T-cell (primary cell): ENCODE results near the gene SLC8B1. TPM values are rescaled to one million over a fixed set of nuclear protein-coding genes. Genes with fewer than 3 reads are reported as not detected.

Experiments used
- ATAC-seq, 4 experiments: fragments of 200-7000 bp in 3 of 4; fragments of 150-1000 bp in 1 of 4; cut with Tn5 transposase; replicated peaks in 1 of 4; 1 replicate in 3 of 4; 2 replicates in 1 of 4; pipeline ENCODE4 v1.10.0; 2021; ENCODE audit warnings: moderate library complexity in 3 of 4, mild to moderate bottlenecking in 2 of 4, moderate number of reproducible peaks in 1 of 4
- CTCF ChIA-PET, 2 donors: fragments of 300-600 bp; sonication (Branson Sonifier 250); formaldehyde crosslinking; loops; one replicate each; lab custom pipeline; 2022; ENCODE audit warnings: antibody characterized with exemption in 2 of 2; lab: Charles Lee
- POLR2A ChIA-PET, 2 donors: fragments of 300-600 bp; sonication (Branson Sonifier 250); formaldehyde crosslinking; loops; one replicate each; lab custom pipeline; 2022; ENCODE audit warnings: antibody characterized with exemption in 2 of 2; lab: Charles Lee
- DNase-seq, 35 experiments: peaks; one replicate each; pipeline versions ENCODE4 v3.0.0 to v3.0.0-alpha.2; 2013 to 2023
- H3K27ac ChIP-seq: one replicate; pipeline ENCODE4 v1.5.1; 2013; ENCODE audit warnings: low read length
- H3K27me3 ChIP-seq, 2 experiments: replicated peaks in 1 of 2; 1 replicate in 1 of 2; 2 replicates in 1 of 2; pipeline versions ENCODE4 v1.6.1 to v1.7.0; 2013; ENCODE audit warnings: low read length in 1 of 2, mixed read lengths in 1 of 2; ENCODE audit not compliant: control insufficient read depth in 2 of 2, insufficient read depth in 2 of 2; ENCODE audit errors: extremely low read depth in 1 of 2
- H3K36me3 ChIP-seq, 2 donors: 1 replicate in 1 of 2; 2 replicates in 1 of 2; pipeline versions ENCODE4 v1.6.1 to v1.7.0; 2013; ENCODE audit warnings: low read length in 1 of 2; ENCODE audit not compliant: control insufficient read depth in 2 of 2, insufficient read depth in 1 of 2; ENCODE audit errors: extremely low read depth in 1 of 2
- H3K4me1 ChIP-seq, 2 experiments: 1 replicate in 1 of 2; 2 replicates in 1 of 2; pipeline versions ENCODE4 v1.6.1 to v1.7.0; 2013; ENCODE audit warnings: low read length in 2 of 2, mixed read lengths in 1 of 2; ENCODE audit not compliant: insufficient read depth in 2 of 2, control insufficient read depth in 1 of 2; ENCODE audit errors: extremely low read depth in 1 of 2
- H3K4me3 ChIP-seq, 2 donors: 1 replicate in 1 of 2; 2 replicates in 1 of 2; pipeline versions ENCODE4 v1.5.1 to v1.7.0; 2013; ENCODE audit warnings: mild to moderate bottlenecking in 2 of 2, low read length in 1 of 2, moderate library complexity in 1 of 2; ENCODE audit not compliant: control insufficient read depth in 1 of 2; ENCODE audit errors: extremely low read depth in 1 of 2
- H3K9me3 ChIP-seq: 2 replicates; pipeline ENCODE4 v1.7.0; 2013
- H3K27ac Mint-ChIP-seq, 2 donors: one replicate each; pipeline ENCODE4 v1.8.0; 2020 to 2021; ENCODE audit warnings: mild to moderate bottlenecking in 2 of 2, mixed read lengths in 2 of 2
- H3K27me3 Mint-ChIP-seq, 2 donors: one replicate each; pipeline ENCODE4 v1.8.0; 2021 to 2022; ENCODE audit warnings: mixed read lengths in 2 of 2
- H3K36me3 Mint-ChIP-seq: one replicate; pipeline ENCODE4 v1.8.0; 2021; ENCODE audit warnings: mixed read lengths
- H3K4me1 Mint-ChIP-seq, 3 donors: one replicate each; pipeline ENCODE4 v1.8.0; 2020 to 2022; ENCODE audit warnings: mixed read lengths in 3 of 3, mild to moderate bottlenecking in 1 of 3
- H3K4me3 Mint-ChIP-seq, 3 donors: one replicate each; pipeline ENCODE4 v1.8.0; 2020 to 2022; ENCODE audit warnings: mild to moderate bottlenecking in 3 of 3, mixed read lengths in 3 of 3, moderate library complexity in 3 of 3
- H3K9me3 Mint-ChIP-seq, 3 donors: one replicate each; pipeline ENCODE4 v1.8.0; 2020 to 2022; ENCODE audit warnings: mixed read lengths in 3 of 3
- WGBS: methylation state at CpG from one replicate; pipeline ENCODE4 v1.1.5; 2013; ENCODE audit warnings: missing lambda C conversion rate; ENCODE audit not compliant: insufficient coverage; 5-methylcytosine and 5-hydroxymethylcytosine counted together
- total RNA-seq, 35 experiments: library from RNA in 6 of 35; stranded (reverse) in 6 of 35; fragments of 120-200 nt in 1 of 35; gene quantifications; one replicate each; pipeline versions ENCODE4 v1.2.1 to v1.2.4 and lab custom pipeline; 2013 to 2026

SLC8B1 gene
- total RNA-seq, 5 donors from 2014 or later (not counting 1 experiment from before 2014, with no cell fraction given) = 76.7 to 120 (median 102) TPM

DNA sequence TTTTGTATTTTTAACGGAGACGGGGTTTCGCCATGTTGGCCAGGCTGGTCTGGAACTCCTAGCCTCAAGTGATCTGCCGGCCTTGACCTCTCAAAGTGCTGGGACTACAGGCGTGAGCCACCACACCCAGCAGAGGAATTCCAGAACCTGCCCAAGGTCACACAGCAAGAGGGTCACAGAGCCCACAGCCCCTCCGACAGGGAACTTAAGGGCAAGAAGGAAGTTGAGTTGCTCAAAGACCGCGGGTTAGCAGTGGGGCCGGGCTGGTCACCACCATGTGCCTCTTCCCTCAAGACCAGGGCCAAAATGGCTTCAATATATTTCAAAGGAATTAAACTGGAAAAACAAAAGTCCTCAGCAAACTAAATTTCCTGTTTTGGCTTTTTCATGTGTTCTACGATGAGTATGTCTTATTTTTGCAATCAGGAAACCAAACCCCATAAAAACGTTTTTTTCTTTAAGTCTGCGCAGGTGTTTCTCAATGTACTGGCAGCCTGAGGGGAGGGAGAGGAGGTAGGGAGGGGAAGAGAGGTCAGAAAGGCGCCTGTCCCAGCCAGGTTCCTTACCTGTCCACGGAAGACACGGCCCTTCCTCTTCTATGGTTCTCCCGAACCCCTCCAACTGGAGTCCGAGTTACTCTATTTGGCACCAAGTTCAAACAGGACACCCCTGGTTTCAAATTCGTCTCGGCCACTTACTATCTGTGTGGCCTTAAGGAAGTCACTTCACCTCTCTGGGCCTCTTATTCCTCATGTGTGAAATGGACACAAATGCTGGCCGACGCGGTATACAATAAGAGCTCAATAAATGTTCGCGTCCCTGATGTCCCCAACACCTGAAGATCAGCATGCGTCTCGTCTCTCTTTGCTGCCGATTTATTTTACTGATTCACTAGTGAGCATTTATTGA is 778 bp downstream of the SLC8B1 start:
- Histone ChIP-seq H3K27ac (no peak overlapping the region), H3K36me3 (peaks cover 6 to 34% of the 10 kb centered on the region in 2 donors), H3K4me1 (peaks cover 8 to 35% of the 10 kb centered on the region in 2 experiments), H3K4me3 (peak overlapping the region; percentile 92 to 93), H3K9me3 (no peaks in the 10 kb centered on the region), H3K27me3 (peaks cover 0 to 10% of the 10 kb centered on the region in 2 experiments)
- H3K4me3 Mint-ChIP-seq = peak overlapping the region; percentile 91 to 97 (median 96)
- peaks cover 0 to 4% of the 10 kb centered on the region in 2 donors for H3K27me3 Mint-ChIP-seq
- WGBS = 15% methylated on average over 19 of the region's 27 CpGs
- CTCF ChIA-PET = interaction anchor here (0.6 to 1.1 kb wide), 2 partner anchors 145 to 356 kb away, joined by 4 to 7 read pairs; partner anchors contain the start of gene OAS2 (in 1 of the 2)
- H3K36me3 Mint-ChIP-seq = peaks cover 31% of the 10 kb centered on the region
- ATAC-seq (peak; percentile 12 to 38 (median 34)), DNase-seq (peak in 18 of 35 experiments; percentile 3 to 43 (median 17))
- H3K4me1 Mint-ChIP-seq = peaks cover 49 to 52% (median 51%) of the 10 kb centered on the region in 3 donors
- peak overlapping the region; percentile 77 to 89 for H3K27ac Mint-ChIP-seq
- H3K9me3 Mint-ChIP-seq = no peaks in the 10 kb centered on the region
- POLR2A ChIA-PET = interaction anchor here in 1 of 2 donors (0.6 kb wide), 1 partner anchor 72 kb away, joined by 4 read pairs; no protein-coding TSS in a partner anchor

DNA sequence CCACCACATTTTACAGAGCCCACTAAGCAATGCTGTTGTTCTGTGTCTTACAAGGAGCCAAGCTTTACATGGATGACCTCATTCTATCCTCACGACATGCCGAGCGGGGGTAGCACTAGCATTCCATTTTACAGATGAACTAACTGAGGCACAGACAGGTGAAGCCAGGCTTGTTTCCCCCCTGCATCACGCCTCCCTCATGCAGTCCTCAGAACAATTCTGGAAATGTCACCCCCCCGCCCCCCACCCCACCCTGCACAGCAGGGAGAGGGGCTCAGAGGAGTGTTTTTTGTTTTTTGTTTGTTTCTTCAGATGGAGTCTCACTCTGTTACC is 1.5 kb downstream of the SLC8B1 start:
- ChIA-PET POLR2A (interaction anchor here in 1 of 2 donors (0.5 to 0.6 kb wide), 2 partner anchors 32 to 68 kb away, joined by 3 to 4 read pairs; no protein-coding TSS in a partner anchor), CTCF (no interaction called here)
- H3K27ac ChIP-seq = no peak overlapping the region
- no peak for ATAC-seq
- 93% methylated on average over 3 of the region's 5 CpGs for WGBS
- peaks cover 8 to 35% of the 10 kb centered on the region in 2 experiments for H3K4me1 ChIP-seq
- no peaks in the 10 kb centered on the region for H3K9me3 ChIP-seq
- H3K27me3 ChIP-seq = peaks cover 0 to 10% of the 10 kb centered on the region in 2 experiments
- H3K9me3 Mint-ChIP-seq = no peaks in the 10 kb centered on the region
- peaks cover 0 to 4% of the 10 kb centered on the region in 2 donors for H3K27me3 Mint-ChIP-seq
- peak overlapping the region; percentile 92 to 93 for H3K4me3 ChIP-seq
- peaks cover 13 to 36% of the 10 kb centered on the region in 2 donors for H3K36me3 ChIP-seq
- H3K36me3 Mint-ChIP-seq = peaks cover 32% of the 10 kb centered on the region
- H3K4me1 Mint-ChIP-seq = peaks cover 55 to 59% (median 58%) of the 10 kb centered on the region in 3 donors
- no peak for DNase-seq
- peak overlapping the region; percentile 77 to 89 for H3K27ac Mint-ChIP-seq
- peak overlapping the region; percentile 91 to 97 (median 96) for H3K4me3 Mint-ChIP-seq

DNA sequence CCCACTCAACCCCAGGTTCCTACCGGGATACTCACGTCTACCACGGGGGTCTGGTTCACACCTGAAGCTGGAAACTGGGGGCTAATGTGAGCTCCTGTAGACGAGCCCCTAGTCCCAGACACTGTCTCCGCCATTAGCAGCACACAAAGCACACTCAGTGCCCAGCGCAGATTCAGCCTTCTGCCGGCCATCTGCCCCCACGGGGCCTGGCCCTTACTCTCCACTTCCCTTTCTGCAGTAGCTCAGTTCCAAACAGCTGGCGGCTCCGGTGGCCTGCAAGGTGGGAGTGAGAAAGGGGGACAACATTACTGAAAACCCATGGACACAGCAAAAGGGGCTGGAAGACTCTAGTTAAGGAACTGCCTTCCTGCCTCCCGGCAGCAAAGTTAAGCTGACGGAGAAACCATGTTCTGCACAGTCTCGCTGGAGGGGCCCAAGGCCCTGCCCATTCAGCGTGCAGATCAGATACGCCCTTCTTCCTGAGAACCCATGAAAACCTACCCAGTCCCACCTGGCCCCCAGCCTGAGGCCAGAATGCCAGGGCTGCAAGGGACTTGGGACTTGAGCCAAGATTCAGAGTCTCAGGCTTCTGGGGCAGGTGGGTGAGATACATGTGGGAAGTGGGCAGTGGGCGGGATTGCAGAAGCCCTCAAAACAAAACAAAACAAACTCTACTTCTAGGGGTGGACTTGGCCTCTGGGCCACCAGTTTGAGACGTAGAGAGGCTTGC is 2.1 kb downstream of the SLC8B1 start:
- peak overlapping the region; percentile 35 to 92 for H3K4me3 ChIP-seq
- POLR2A ChIA-PET = interaction anchor here in 1 of 2 donors (0.5 to 0.6 kb wide), 2 partner anchors 31 to 68 kb away, joined by 3 to 4 read pairs; no protein-coding TSS in a partner anchor
- CTCF ChIA-PET = no interaction called here

DNA sequence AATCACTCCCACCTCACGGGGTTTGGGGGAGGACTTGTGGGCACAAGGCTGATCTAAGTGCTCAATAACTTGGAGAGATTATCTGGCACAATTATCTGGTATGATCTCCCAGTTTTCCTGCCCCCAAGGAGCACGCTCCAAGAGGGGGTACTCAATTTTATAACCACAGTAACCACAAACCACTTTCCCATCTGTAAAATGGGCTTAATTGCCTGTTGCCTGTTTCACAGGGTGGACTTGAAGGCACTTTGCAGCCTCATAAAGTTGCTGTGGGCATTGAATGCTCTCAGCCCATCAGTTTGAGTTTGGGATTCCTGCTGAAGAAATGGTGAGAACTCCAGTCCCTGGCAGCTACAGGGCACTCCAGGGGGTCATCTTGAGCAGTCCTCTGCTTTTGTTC is 4.4 kb downstream of the SLC8B1 start:
- no peak overlapping the region for H3K27ac ChIP-seq
- no peaks in the 10 kb centered on the region for H3K9me3 Mint-ChIP-seq
- ChIA-PET POLR2A (no interaction called here), CTCF (interaction anchor here in 1 of 2 donors (0.6 kb wide), 1 partner anchor 136 kb away, joined by 7 read pairs; no protein-coding TSS in a partner anchor)
- H3K4me1 ChIP-seq = peaks cover 8 to 37% of the 10 kb centered on the region in 2 experiments
- DNase-seq = no peak
- H3K4me3 Mint-ChIP-seq = no peak overlapping the region
- no peaks in the 10 kb centered on the region for H3K27me3 ChIP-seq
- peaks cover 39% of the 10 kb centered on the region for H3K36me3 Mint-ChIP-seq
- peaks cover 17 to 36% of the 10 kb centered on the region in 2 donors for H3K36me3 ChIP-seq
- H3K27me3 Mint-ChIP-seq = no peaks in the 10 kb centered on the region
- ATAC-seq = no peak
- WGBS = no CpG with 5 or more reads among the region's 2 CpGs
- peak overlapping the region in 1 of 2 donors; percentile 39 for H3K27ac Mint-ChIP-seq
- H3K4me3 ChIP-seq = no peak overlapping the region
- H3K4me1 Mint-ChIP-seq = peaks cover 62 to 71% (median 64%) of the 10 kb centered on the region in 3 donors
- H3K9me3 ChIP-seq = no peaks in the 10 kb centered on the region

More for the DNA sequence above, 2.1 kb downstream of the SLC8B1 start:
- peaks cover 58 to 63% (median 62%) of the 10 kb centered on the region in 3 donors for H3K4me1 Mint-ChIP-seq
- 92% methylated on average over 11 of the region's 17 CpGs for WGBS
- Histone ChIP-seq H3K27me3 (peaks cover 0 to 10% of the 10 kb centered on the region in 2 experiments), H3K36me3 (peaks cover 13 to 36% of the 10 kb centered on the region in 2 donors), H3K9me3 (no peaks in the 10 kb centered on the region), H3K4me1 (peaks cover 8 to 35% of the 10 kb centered on the region in 2 experiments), H3K27ac (no peak overlapping the region)
- H3K9me3 Mint-ChIP-seq = no peaks in the 10 kb centered on the region
- H3K27ac Mint-ChIP-seq = peak overlapping the region; percentile 30 to 77
- DNase-seq (no peak), ATAC-seq (no peak)
- H3K4me3 Mint-ChIP-seq = peak overlapping the region; percentile 91 to 97 (median 96)
- H3K27me3 Mint-ChIP-seq = peaks cover 0 to 4% of the 10 kb centered on the region in 2 donors
- peaks cover 35% of the 10 kb centered on the region for H3K36me3 Mint-ChIP-seq

DNA sequence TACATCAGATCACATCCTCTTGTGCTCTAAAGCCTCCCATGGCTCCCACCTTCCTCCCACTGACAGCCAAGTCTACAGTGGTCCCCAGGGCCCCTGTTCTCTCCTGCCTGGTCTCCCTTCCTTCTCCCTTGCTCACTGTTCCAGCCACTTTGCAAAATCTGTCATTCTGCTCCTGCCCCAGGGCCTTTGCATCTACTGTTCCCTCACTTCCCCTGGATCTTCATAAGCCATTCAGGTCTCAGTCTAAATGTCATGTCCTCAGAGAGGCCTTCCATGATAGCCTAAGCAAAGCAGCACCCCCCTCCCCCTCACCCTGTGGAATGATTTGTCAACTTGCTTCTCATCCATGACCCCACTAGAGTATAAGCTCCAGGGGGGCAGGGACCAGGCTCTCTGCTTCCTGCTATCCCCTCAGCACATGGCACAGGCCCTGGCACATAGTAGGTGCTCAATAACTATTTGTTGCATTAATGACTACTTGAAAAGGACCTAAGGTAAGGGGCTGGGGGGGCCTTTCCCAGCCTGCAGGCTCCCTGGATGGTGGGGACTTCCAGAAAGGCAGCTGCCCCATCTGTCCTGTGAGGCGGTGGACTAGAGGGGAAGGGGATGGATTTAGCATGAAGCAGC is 5.0 kb downstream of the SLC8B1 start:
- peaks cover 5 to 32% of the 10 kb centered on the region in 2 experiments for H3K4me1 ChIP-seq
- no peak overlapping the region for H3K4me3 ChIP-seq
- WGBS = no CpG with 5 or more reads among the region's 1 CpG
- Mint-ChIP-seq H3K4me3 (peak overlapping the region in 1 of 3 donors; percentile 3), H3K27ac (peak overlapping the region; percentile 25 to 70), H3K4me1 (peaks cover 63 to 67% (median 65%) of the 10 kb centered on the region in 3 donors), H3K27me3 (no peaks in the 10 kb centered on the region), H3K36me3 (peaks cover 40% of the 10 kb centered on the region), H3K9me3 (no peaks in the 10 kb centered on the region)
- no peaks in the 10 kb centered on the region for H3K27me3 ChIP-seq
- H3K9me3 ChIP-seq = no peaks in the 10 kb centered on the region
- CTCF ChIA-PET = interaction anchor here in 1 of 2 donors (0.6 kb wide), 1 partner anchor 135 kb away, joined by 7 read pairs; no protein-coding TSS in a partner anchor
- DNase-seq (no peak), ATAC-seq (no peak)
- POLR2A ChIA-PET = no interaction called here
- H3K36me3 ChIP-seq = peaks cover 17 to 36% of the 10 kb centered on the region in 2 donors
- H3K27ac ChIP-seq = no peak overlapping the region
